Neuronal stem cell (in vitro differentiated cells): ENCODE results near the gene C3orf52.

Experiments
- DNase-seq: peaks from one replicate; pipeline ENCODE4 v3.0.0-alpha.2; 2013; ENCODE audit warnings: low spot score
- H2AFZ ChIP-seq: one replicate; pipeline ENCODE4 v1.6.1; 2013; ENCODE audit warnings: mild to moderate bottlenecking, low read length, inconsistent platforms
- H2AK5ac ChIP-seq: 2 replicates; pipeline ENCODE4 v1.6.1; 2013; ENCODE audit warnings: low read depth, mild to moderate bottlenecking, inconsistent platforms, low read length, moderate library complexity, mixed read lengths
- H2BK120ac ChIP-seq: 2 replicates; pipeline ENCODE4 v1.6.1; 2013; ENCODE audit warnings: low read depth, mild to moderate bottlenecking, inconsistent platforms, low read length, moderate library complexity, mixed read lengths
- H2BK12ac ChIP-seq: one replicate; pipeline ENCODE4 v1.6.1; 2013; ENCODE audit warnings: low read length, inconsistent platforms
- H2BK15ac ChIP-seq: 2 replicates; pipeline ENCODE4 v1.6.1; 2013; ENCODE audit warnings: mild to moderate bottlenecking, low read length, inconsistent platforms, mixed read lengths
- H2BK5ac ChIP-seq: one replicate; pipeline ENCODE4 v1.6.1; 2013; ENCODE audit warnings: inconsistent platforms, mild to moderate bottlenecking, low read length, moderate library complexity
- H3K14ac ChIP-seq: one replicate; pipeline ENCODE4 v1.6.1; 2013; ENCODE audit warnings: low read length, inconsistent platforms
- H3K18ac ChIP-seq: 2 replicates; pipeline ENCODE4 v1.6.1; 2013; ENCODE audit warnings: low read length, inconsistent platforms
- H3K23ac ChIP-seq: 2 replicates; pipeline ENCODE4 v1.6.1; 2013; ENCODE audit warnings: low read depth, mild to moderate bottlenecking, mixed read lengths, low read length, inconsistent platforms; ENCODE audit not compliant: poor library complexity
- H3K27ac ChIP-seq: replicated peaks from 3 replicates; pipeline ENCODE4 v1.5.1; 2013; ENCODE audit warnings: low read length, inconsistent platforms
- H3K27me3 ChIP-seq, 3 experiments: 2 replicates each; pipeline ENCODE4 v1.6.1; 2013; ENCODE audit warnings: low read length in 3 of 3, mild to moderate bottlenecking in 2 of 3, inconsistent platforms in 1 of 3, low read depth in 1 of 3, mixed read lengths in 1 of 3, moderate library complexity in 1 of 3; ENCODE audit not compliant: control insufficient read depth in 3 of 3, insufficient read depth in 3 of 3
- H3K36me3 ChIP-seq, 2 donors: replicated peaks in 1 of 2; 2 replicates each; pipeline ENCODE4 v1.6.1; 2013; ENCODE audit warnings: low read length in 2 of 2; ENCODE audit not compliant: control insufficient read depth in 2 of 2, insufficient read depth in 2 of 2
- H3K4ac ChIP-seq: 2 replicates; pipeline ENCODE4 v1.6.1; 2013; ENCODE audit warnings: inconsistent platforms, mild to moderate bottlenecking, low read length, moderate library complexity
- H3K4me1 ChIP-seq, 2 donors: 1 replicate in 1 of 2; 2 replicates in 1 of 2; pipeline ENCODE4 v1.6.1; 2013; ENCODE audit warnings: low read length in 2 of 2, low read depth in 1 of 2; ENCODE audit not compliant: control insufficient read depth in 2 of 2, insufficient read depth in 1 of 2
- H3K4me2 ChIP-seq: one replicate; pipeline ENCODE4 v1.6.1; 2013; ENCODE audit warnings: mild to moderate bottlenecking, low read length, inconsistent platforms; ENCODE audit not compliant: insufficient read depth, poor library complexity, severe bottlenecking
- H3K4me3 ChIP-seq, 2 donors: 2 replicates each; pipeline ENCODE4 v1.5.1; 2013; ENCODE audit warnings: low read length in 2 of 2, mild to moderate bottlenecking in 2 of 2, inconsistent platforms in 1 of 2, moderate library complexity in 1 of 2
- H3K79me1 ChIP-seq: one replicate; pipeline ENCODE4 v1.6.1; 2013; ENCODE audit warnings: low read depth, mild to moderate bottlenecking, inconsistent platforms, low read length, moderate library complexity
- H3K9ac ChIP-seq: one replicate; pipeline ENCODE4 v1.6.1; 2013; ENCODE audit warnings: mild to moderate bottlenecking, low read depth, low read length, inconsistent platforms; ENCODE audit not compliant: poor library complexity
- H3K9me3 ChIP-seq, 2 donors: replicated peaks in 1 of 2; 2 replicates each; pipeline versions ENCODE3 to v1.6.1; 2013; ENCODE audit warnings: low read length in 2 of 2, mild to moderate bottlenecking in 2 of 2, inconsistent platforms in 1 of 2, low read depth in 1 of 2, mixed read lengths in 1 of 2, moderate library complexity in 1 of 2; ENCODE audit not compliant: control insufficient read depth in 2 of 2, insufficient read depth in 1 of 2
- H4K8ac ChIP-seq: one replicate; pipeline ENCODE4 v1.6.1; 2013; ENCODE audit warnings: low read depth, mild to moderate bottlenecking, inconsistent platforms, low read length, moderate library complexity
- H4K91ac ChIP-seq: one replicate; pipeline ENCODE4 v1.6.1; 2013; ENCODE audit warnings: low read length, low read depth, mild to moderate bottlenecking, inconsistent platforms; ENCODE audit not compliant: poor library complexity
- WGBS, 2 donors: extraction: QIAGEN DNeasy Blood & Tissue Kit; methylation state at CpG; one replicate each; pipeline ENCODE4 v1.1.7; 2013; ENCODE audit warnings: missing lambda C conversion rate in 2 of 2, mixed read lengths in 1 of 2; ENCODE audit not compliant: insufficient read length in 2 of 2, insufficient replicate concordance in 1 of 2; ENCODE audit errors: extremely low coverage in 2 of 2; 5-methylcytosine and 5-hydroxymethylcytosine counted together

Gene C3orf52

DNA sequence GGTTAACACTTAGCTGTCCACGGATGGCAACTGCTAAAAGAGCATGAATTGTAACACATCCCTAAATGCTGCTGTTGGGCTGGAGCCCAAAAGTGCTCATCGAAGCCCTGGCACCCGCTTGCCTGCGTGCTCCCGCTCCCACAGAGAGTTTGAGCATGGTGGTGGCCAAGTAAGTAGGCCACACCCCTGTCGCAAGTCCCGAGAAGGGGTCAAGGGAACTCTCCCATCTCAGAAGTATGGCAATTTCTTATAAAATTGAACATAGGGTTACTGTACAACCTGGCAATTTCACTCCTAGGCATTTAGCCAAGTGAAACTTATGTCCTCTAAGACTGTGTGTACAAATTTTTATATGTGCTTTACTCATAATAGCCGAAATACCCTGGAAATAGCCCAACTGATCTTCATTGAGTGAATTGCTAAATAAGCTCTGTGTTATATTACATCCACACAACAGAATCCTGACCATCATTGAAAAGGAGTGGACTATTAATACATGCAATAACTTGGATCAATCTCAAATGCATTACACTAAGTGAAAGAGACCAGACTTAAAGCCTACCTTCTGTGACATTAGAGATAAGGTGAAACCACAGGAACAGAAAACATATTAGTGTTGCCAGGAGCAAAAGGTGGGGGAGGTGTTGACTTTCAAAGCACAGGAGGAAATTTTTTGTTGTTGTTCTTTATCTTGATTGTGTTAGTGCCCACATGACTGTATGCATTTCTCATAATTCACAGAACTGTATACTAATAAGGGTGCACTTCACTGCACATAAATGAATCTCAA is 48.3 kb downstream of the C3orf52 start:
- WGBS, 2 donors, result no CpG with 5 or more reads among the region's 8 CpGs
- Histone ChIP-seq H2BK5ac (no peak overlapping the region), H3K4me3 (no peak overlapping the region), H3K14ac (no peak overlapping the region), H2AFZ (no peak overlapping the region), H4K91ac (no peak overlapping the region), H3K4me1 (peaks cover 2 to 12% of the 10 kb centered on the region in 2 donors), H3K36me3 (no peaks in the 10 kb centered on the region), H2BK12ac (no peak overlapping the region), H3K9me3 (peaks cover 0 to 1% of the 10 kb centered on the region in 2 donors), H3K27ac (no peak overlapping the region), H3K23ac (no peak overlapping the region), H2BK15ac (no peak overlapping the region), H3K18ac (no peak overlapping the region), H2AK5ac (no peak overlapping the region), H2BK120ac (no peak overlapping the region), H3K4me2 (no peak overlapping the region), H3K79me1 (no peaks in the 10 kb centered on the region), H3K9ac (no peak overlapping the region), H3K4ac (no peak overlapping the region), H4K8ac (no peak overlapping the region), H3K27me3 (no peaks in the 10 kb centered on the region)
- no peak for DNase-seq

DNA sequence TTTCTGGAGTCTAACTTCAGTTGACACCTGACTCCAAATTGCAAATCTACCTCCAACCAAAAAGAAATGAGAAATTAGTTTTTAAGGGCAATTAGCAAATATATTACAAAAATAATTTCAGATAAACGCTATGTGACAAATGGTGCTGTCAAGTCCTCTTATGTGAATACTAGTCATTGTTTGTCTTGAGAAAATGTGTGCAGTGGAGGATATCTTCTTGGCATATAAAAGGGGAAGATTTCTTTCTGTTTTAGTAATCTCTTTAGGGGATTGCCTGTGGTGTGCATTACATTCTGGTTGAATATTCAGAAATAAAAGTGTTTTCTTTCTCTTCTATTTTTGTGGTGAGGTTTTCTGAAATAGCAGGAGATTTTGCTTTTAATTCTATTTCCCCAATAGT is 49.9 kb downstream of the C3orf52 start:
- Histone ChIP-seq H2BK15ac (no peak overlapping the region), H3K79me1 (no peaks in the 10 kb centered on the region), H3K4me1 (peaks cover 2 to 8% of the 10 kb centered on the region in 2 donors), H3K9ac (no peak overlapping the region), H4K91ac (no peak overlapping the region), H3K27ac (no peak overlapping the region), H2BK120ac (no peak overlapping the region), H3K4ac (no peak overlapping the region), H3K4me3 (no peak overlapping the region), H3K18ac (no peak overlapping the region), H3K27me3 (no peaks in the 10 kb centered on the region), H2BK5ac (no peak overlapping the region), H3K4me2 (no peak overlapping the region), H3K36me3 (no peaks in the 10 kb centered on the region), H2BK12ac (no peak overlapping the region), H2AFZ (no peak overlapping the region), H3K9me3 (peaks cover 0 to 1% of the 10 kb centered on the region in 2 donors), H3K14ac (no peak overlapping the region), H3K23ac (no peak overlapping the region), H4K8ac (no peak overlapping the region), H2AK5ac (no peak overlapping the region)
- WGBS, 2 donors, result no CpG with 5 or more reads among the region's 1 CpG
- DNase-seq, result no peak

- Histone ChIP-seq H3K14ac (no peak overlapping the region), H2BK15ac (no peak overlapping the region), H3K9ac (no peak overlapping the region), H3K79me1 (no peaks in the 10 kb centered on the region), H2AK5ac (no peak overlapping the region), H4K91ac (no peak overlapping the region), H3K18ac (no peak overlapping the region), H4K8ac (no peak overlapping the region), H3K23ac (no peak overlapping the region), H2BK5ac (no peak overlapping the region), H2BK120ac (no peak overlapping the region), H3K9me3 (peaks cover 0 to 1% of the 10 kb centered on the region in 2 donors), H3K4me1 (peaks cover 2 to 8% of the 10 kb centered on the region in 2 donors), H3K4ac (no peak overlapping the region), H3K4me2 (no peak overlapping the region), H3K27me3 (no peaks in the 10 kb centered on the region), H3K27ac (peak overlapping the region; percentile 7), H3K4me3 (no peak overlapping the region), H3K36me3 (no peaks in the 10 kb centered on the region), H2AFZ (peak overlapping the region; percentile 80), H2BK12ac (no peak overlapping the region)
- WGBS, 2 donors, result no CpG with 5 or more reads among the region's 5 CpGs
- DNase-seq, result peak; percentile 75
Observed at GRCh38 chr3:112136959-112137693, 50.9 kb downstream of the C3orf52 start.

- DNase-seq, result no peak
- WGBS, 2 donors, result no CpG with 5 or more reads among the region's 4 CpGs
Observed at GRCh38 chr3:112137781-112138180, 51.6 kb downstream of the C3orf52 start.

More at GRCh38 chr3:112137781-112138180, 51.6 kb downstream of the C3orf52 start:
- Histone ChIP-seq H3K9me3 (peaks cover 0 to 1% of the 10 kb centered on the region in 2 donors), H3K4me1 (peaks cover 2 to 8% of the 10 kb centered on the region in 2 donors), H3K14ac (no peak overlapping the region), H3K4ac (no peak overlapping the region), H3K4me2 (no peak overlapping the region), H3K4me3 (no peak overlapping the region), H2BK5ac (no peak overlapping the region), H2AK5ac (no peak overlapping the region), H3K27ac (no peak overlapping the region), H3K23ac (no peak overlapping the region), H2BK15ac (no peak overlapping the region), H3K79me1 (no peaks in the 10 kb centered on the region), H2AFZ (peak overlapping the region; percentile 80), H2BK12ac (no peak overlapping the region), H3K9ac (no peak overlapping the region), H3K27me3 (no peaks in the 10 kb centered on the region), H4K91ac (no peak overlapping the region), H2BK120ac (no peak overlapping the region), H3K36me3 (no peaks in the 10 kb centered on the region), H3K18ac (no peak overlapping the region), H4K8ac (no peak overlapping the region)
